Mesenchymal stem cell (in vitro differentiated cells and primary cell): ENCODE data around the gene ZNF148.

Experiments used
- DNase-seq: peaks from one replicate; pipeline ENCODE4 v3.0.0-alpha.2; 2013
- H2AFZ ChIP-seq: one replicate; pipeline ENCODE4 v1.6.1; 2013; ENCODE audit warnings: low read depth, mild to moderate bottlenecking, control low read depth, inconsistent platforms, low read length, moderate library complexity
- H2AK5ac ChIP-seq: 2 replicates; pipeline ENCODE4 v1.6.1; 2013; ENCODE audit warnings: low read length, moderate library complexity, mild to moderate bottlenecking, inconsistent platforms; ENCODE audit not compliant: severe bottlenecking
- H2BK120ac ChIP-seq: one replicate; pipeline ENCODE4 v1.6.1; 2013; ENCODE audit warnings: low read depth, mild to moderate bottlenecking, inconsistent platforms, low read length, moderate library complexity
- H2BK12ac ChIP-seq, 2 experiments: one replicate each; pipeline ENCODE4 v1.6.1; 2013; ENCODE audit warnings: inconsistent platforms in 2 of 2, low read length in 2 of 2, mild to moderate bottlenecking in 2 of 2, moderate library complexity in 2 of 2, control low read depth in 1 of 2
- H2BK15ac ChIP-seq: one replicate; pipeline ENCODE4 v1.6.1; 2013; ENCODE audit warnings: mild to moderate bottlenecking, low read depth, inconsistent platforms; ENCODE audit not compliant: poor library complexity, severe bottlenecking
- H2BK5ac ChIP-seq: 2 replicates; pipeline ENCODE4 v1.6.1; 2013; ENCODE audit warnings: low read depth, mild to moderate bottlenecking, low read length, control low read depth, inconsistent platforms; ENCODE audit not compliant: poor library complexity, severe bottlenecking
- H3K14ac ChIP-seq, 2 experiments: one replicate each; pipeline ENCODE4 v1.6.1; 2013; ENCODE audit warnings: inconsistent platforms in 2 of 2, low read length in 2 of 2, control low read depth in 1 of 2, mild to moderate bottlenecking in 1 of 2, moderate library complexity in 1 of 2
- H3K18ac ChIP-seq, 2 experiments: one replicate each; pipeline ENCODE4 v1.6.1; 2013; ENCODE audit warnings: inconsistent platforms in 2 of 2, low read length in 2 of 2, control low read depth in 1 of 2, low read depth in 1 of 2, mild to moderate bottlenecking in 1 of 2
- H3K23ac ChIP-seq, 2 experiments: one replicate each; pipeline ENCODE4 v1.6.1; 2013; ENCODE audit warnings: inconsistent platforms in 2 of 2, low read length in 2 of 2, mild to moderate bottlenecking in 2 of 2, moderate library complexity in 2 of 2, control low read depth in 1 of 2
- H3K27ac ChIP-seq: 2 replicates; pipeline ENCODE4 v1.5.1; 2013; ENCODE audit warnings: mild to moderate bottlenecking, moderate library complexity, low read length, control low read depth, inconsistent platforms; ENCODE audit not compliant: poor library complexity, severe bottlenecking
- H3K27me3 ChIP-seq, 2 experiments: 2 replicates each; pipeline versions ENCODE4 v1.6.1 to v1.7.0; 2013; ENCODE audit warnings: low read length in 2 of 2, mild to moderate bottlenecking in 2 of 2, moderate library complexity in 2 of 2, control low read depth in 1 of 2, inconsistent platforms in 1 of 2; ENCODE audit not compliant: control insufficient read depth in 1 of 2, insufficient read depth in 1 of 2
- H3K36me3 ChIP-seq, 2 experiments: 2 replicates each; pipeline versions ENCODE4 v1.6.1 to v1.7.0; 2013; ENCODE audit warnings: low read length in 2 of 2, control low read depth in 1 of 2, inconsistent platforms in 1 of 2, low read depth in 1 of 2, mild to moderate bottlenecking in 1 of 2; ENCODE audit not compliant: insufficient read depth in 2 of 2, control insufficient read depth in 1 of 2
- H3K4ac ChIP-seq, 2 experiments: one replicate each; pipeline ENCODE4 v1.6.1; 2013; ENCODE audit warnings: inconsistent platforms in 2 of 2, low read length in 2 of 2, mild to moderate bottlenecking in 2 of 2, moderate library complexity in 2 of 2, control low read depth in 1 of 2, low read depth in 1 of 2
- H3K4me1 ChIP-seq: 2 replicates; pipeline ENCODE4 v1.6.1; 2013; ENCODE audit warnings: low read depth, low read length, control low read depth; ENCODE audit not compliant: control insufficient read depth, insufficient read depth
- H3K4me2 ChIP-seq: 2 replicates; pipeline ENCODE4 v1.6.1; 2013; ENCODE audit warnings: low read length, mild to moderate bottlenecking, inconsistent platforms; ENCODE audit not compliant: poor library complexity, severe bottlenecking
- H3K4me3 ChIP-seq, 2 experiments: 2 replicates each; pipeline versions ENCODE4 v1.5.1 to v1.7.0; 2013; ENCODE audit warnings: low read length in 2 of 2, mild to moderate bottlenecking in 2 of 2, control low read depth in 1 of 2, low read depth in 1 of 2; ENCODE audit not compliant: insufficient read depth in 1 of 2
- H3K79me1 ChIP-seq: replicated peaks from 2 replicates; pipeline ENCODE4 v1.6.1; 2013; ENCODE audit warnings: mild to moderate bottlenecking, control low read depth, low read length, inconsistent platforms; ENCODE audit not compliant: poor library complexity, severe bottlenecking
- H3K9ac ChIP-seq: 2 replicates; pipeline ENCODE4 v1.7.0; 2013; ENCODE audit warnings: mild to moderate bottlenecking, low read length, moderate library complexity
- H3K9me3 ChIP-seq: 2 replicates; pipeline ENCODE4 v1.7.0; 2013; ENCODE audit warnings: mild to moderate bottlenecking, low read length; ENCODE audit not compliant: control insufficient read depth
- H4K8ac ChIP-seq: one replicate; pipeline ENCODE4 v1.6.1; 2013; ENCODE audit warnings: inconsistent platforms, mild to moderate bottlenecking, low read length, moderate library complexity
- H4K91ac ChIP-seq: one replicate; pipeline ENCODE4 v1.6.1; 2013; ENCODE audit warnings: mild to moderate bottlenecking, low read length, inconsistent platforms
- WGBS: methylation state at CpG from one replicate; pipeline ENCODE4 v1.1.7; 2013; ENCODE audit warnings: mixed read lengths; 5-methylcytosine and 5-hydroxymethylcytosine counted together

Gene ZNF148

GRCh38 chr3:125262161-125262560, 113.0 kb downstream of the ZNF148 start:
- Histone ChIP-seq H4K8ac (no peak overlapping the region), H3K36me3 (peaks cover 2 to 35% of the 10 kb centered on the region in 2 experiments), H3K4me3 (no peak overlapping the region), H3K23ac (no peak overlapping the region), H3K18ac (no peak overlapping the region), H4K91ac (no peak overlapping the region), H2AK5ac (no peak overlapping the region), H2BK15ac (no peak overlapping the region), H2BK120ac (no peak overlapping the region), H3K14ac (no peak overlapping the region), H3K4ac (no peak overlapping the region), H2AFZ (no peak overlapping the region), H3K27me3 (no peaks in the 10 kb centered on the region), H2BK5ac (no peak overlapping the region), H3K9ac (no peak overlapping the region), H3K9me3 (peaks cover 7% of the 10 kb centered on the region), H3K4me1 (peaks cover 3% of the 10 kb centered on the region), H3K4me2 (no peak overlapping the region), H3K79me1 (peaks cover 21% of the 10 kb centered on the region), H3K27ac (no peak overlapping the region), H2BK12ac (no peak overlapping the region)
- no peak for DNase-seq
- WGBS, result 67% methylated on average over 1 of the region's 1 CpG

- no peak overlapping the region for H2BK15ac ChIP-seq
- WGBS, result 100% methylated on average over 1 of the region's 1 CpG
- no peak overlapping the region for H3K18ac ChIP-seq
- H2BK12ac ChIP-seq, result no peak overlapping the region
- H3K36me3 ChIP-seq, result peaks cover 8 to 44% of the 10 kb centered on the region in 2 experiments
- peaks cover 21% of the 10 kb centered on the region for H3K79me1 ChIP-seq
- no peak overlapping the region for H3K9ac ChIP-seq
- peaks cover 15% of the 10 kb centered on the region for H3K9me3 ChIP-seq
- no peak overlapping the region for H2BK5ac ChIP-seq
- H3K4ac ChIP-seq, result no peak overlapping the region
- no peak overlapping the region for H2BK120ac ChIP-seq
- H3K14ac ChIP-seq, result no peak overlapping the region
- DNase-seq, result no peak
- H3K27me3 ChIP-seq, result no peaks in the 10 kb centered on the region
- H4K8ac ChIP-seq, result no peak overlapping the region
- no peak overlapping the region for H2AK5ac ChIP-seq
- no peak overlapping the region for H4K91ac ChIP-seq
- H3K4me2 ChIP-seq, result no peak overlapping the region
- no peak overlapping the region for H3K4me3 ChIP-seq
- peaks cover 3% of the 10 kb centered on the region for H3K4me1 ChIP-seq
- H3K23ac ChIP-seq, result no peak overlapping the region
- H3K27ac ChIP-seq, result no peak overlapping the region
- no peak overlapping the region for H2AFZ ChIP-seq
These were observed 114.1 kb downstream of the ZNF148 start for GRCh38 chr3:125261031-125261430.

GRCh38 chr3:125260158-125260557, 115.0 kb downstream of the ZNF148 start:
- Histone ChIP-seq H3K79me1 (peaks cover 21% of the 10 kb centered on the region), H3K23ac (no peak overlapping the region), H3K4me1 (peaks cover 3% of the 10 kb centered on the region), H2BK15ac (no peak overlapping the region), H2BK12ac (no peak overlapping the region), H3K4me2 (no peak overlapping the region), H2BK5ac (no peak overlapping the region), H4K91ac (no peak overlapping the region), H3K27ac (no peak overlapping the region), H2BK120ac (no peak overlapping the region), H2AFZ (no peak overlapping the region), H3K14ac (no peak overlapping the region), H3K36me3 (peaks cover 10 to 49% of the 10 kb centered on the region in 2 experiments), H3K27me3 (no peaks in the 10 kb centered on the region), H3K18ac (no peak overlapping the region), H2AK5ac (no peak overlapping the region), H3K4me3 (no peak overlapping the region), H3K9ac (no peak overlapping the region), H4K8ac (no peak overlapping the region), H3K9me3 (peaks cover 20% of the 10 kb centered on the region), H3K4ac (no peak overlapping the region)
- no CpG with 5 or more reads among the region's 2 CpGs for WGBS
- no peak for DNase-seq

- WGBS, result 100% methylated on average over 4 of the region's 4 CpGs
- H3K4me2 ChIP-seq, result no peak overlapping the region
- no peak for DNase-seq
These were observed 117.6 kb downstream of the ZNF148 start for GRCh38 chr3:125257536-125257935.

More at GRCh38 chr3:125257536-125257935, 117.6 kb downstream of the ZNF148 start:
- Histone ChIP-seq H3K18ac (no peak overlapping the region), H2AFZ (no peak overlapping the region), H3K27me3 (no peaks in the 10 kb centered on the region), H3K4me1 (no peaks in the 10 kb centered on the region), H3K9ac (no peak overlapping the region), H2AK5ac (no peak overlapping the region), H3K23ac (no peak overlapping the region), H3K79me1 (peaks cover 14% of the 10 kb centered on the region), H3K14ac (no peak overlapping the region), H3K36me3 (peaks cover 10 to 45% of the 10 kb centered on the region in 2 experiments), H2BK12ac (no peak overlapping the region), H3K9me3 (peaks cover 20% of the 10 kb centered on the region), H4K91ac (no peak overlapping the region), H4K8ac (no peak overlapping the region), H2BK15ac (no peak overlapping the region), H3K4me3 (no peak overlapping the region), H2BK5ac (no peak overlapping the region), H3K4ac (no peak overlapping the region), H3K27ac (no peak overlapping the region), H2BK120ac (no peak overlapping the region)
